MG63 (cell line): ENCODE results near the gene LAMA2. TPM values are rescaled to one million over a fixed set of nuclear protein-coding genes. Genes with fewer than 3 reads are reported as not detected.

Experiments
- DNase-seq: peaks from one replicate; pipeline ENCODE4 v3.0.0-alpha.2; 2020
- H3K27me3 ChIP-seq: fragments of 250-450 bp; sonication (Bioruptor Pico); 2 replicates; pipeline ENCODE4 v1.5.1; 2020; ENCODE audit warnings: mild to moderate bottlenecking, moderate library complexity
- H3K36me3 ChIP-seq: fragments of 250-450 bp; sonication (Bioruptor Pico); 2 replicates; pipeline ENCODE4 v1.5.1; 2020; ENCODE audit warnings: mild to moderate bottlenecking, moderate library complexity
- H3K4me3 ChIP-seq: fragments of 250-450 bp; sonication (Bioruptor Pico); 2 replicates; pipeline ENCODE4 v1.5.1; 2020; ENCODE audit warnings: mild to moderate bottlenecking, moderate library complexity
- H3K9me3 ChIP-seq: fragments of 250-450 bp; sonication (Bioruptor Pico); 2 replicates; pipeline ENCODE4 v1.5.1; 2020; ENCODE audit warnings: mild to moderate bottlenecking, moderate library complexity
- total RNA-seq: library from RNA; depleted of rRNA; stranded (reverse); fragments of >200 nt; shearing (Covaris generic); gene quantifications from 2 replicates; pipeline ENCODE4 v1.2.3, GENCODE V29; 2014; ENCODE audit warnings: low replicate concordance

LAMA2 gene
- total RNA-seq, 1 experiment from 2014 or later = 8.5 TPM

- no peak for DNase-seq
- no peaks in the 10 kb centered on the region for H3K27me3 ChIP-seq
- H3K4me3 ChIP-seq = no peak overlapping the region
- H3K36me3 ChIP-seq = no peaks in the 10 kb centered on the region
- H3K9me3 ChIP-seq = no peaks in the 10 kb centered on the region
These were observed 624.3 kb downstream of the LAMA2 start for GRCh38 chr6:129507059-129507807.

GRCh38 chr6:129507846-129508245, 624.9 kb downstream of the LAMA2 start:
- Histone ChIP-seq H3K9me3 (no peaks in the 10 kb centered on the region), H3K4me3 (no peak overlapping the region), H3K36me3 (no peaks in the 10 kb centered on the region), H3K27me3 (no peaks in the 10 kb centered on the region)
- no peak for DNase-seq

GRCh38 chr6:129508477-129509145, 625.7 kb downstream of the LAMA2 start:
- Histone ChIP-seq H3K4me3 (no peak overlapping the region), H3K9me3 (no peaks in the 10 kb centered on the region), H3K27me3 (no peaks in the 10 kb centered on the region), H3K36me3 (no peaks in the 10 kb centered on the region)
- DNase-seq = no peak

GRCh38 chr6:129510950-129511349, 628.0 kb downstream of the LAMA2 start:
- H3K27me3 ChIP-seq = no peaks in the 10 kb centered on the region
- no peaks in the 10 kb centered on the region for H3K36me3 ChIP-seq
- DNase-seq = no peak
- no peaks in the 10 kb centered on the region for H3K9me3 ChIP-seq
- no peak overlapping the region for H3K4me3 ChIP-seq

GRCh38 chr6:129513471-129513870, 630.5 kb downstream of the LAMA2 start:
- Histone ChIP-seq H3K36me3 (no peaks in the 10 kb centered on the region), H3K9me3 (no peaks in the 10 kb centered on the region), H3K4me3 (no peak overlapping the region), H3K27me3 (no peaks in the 10 kb centered on the region)
- DNase-seq = no peak

GRCh38 chr6:129515004-129515403, 632.1 kb downstream of the LAMA2 start:
- Histone ChIP-seq H3K27me3 (no peaks in the 10 kb centered on the region), H3K9me3 (no peaks in the 10 kb centered on the region), H3K4me3 (no peak overlapping the region), H3K36me3 (no peaks in the 10 kb centered on the region)
- no peak for DNase-seq

- Histone ChIP-seq H3K27me3 (no peaks in the 10 kb centered on the region), H3K9me3 (no peaks in the 10 kb centered on the region), H3K4me3 (no peak overlapping the region), H3K36me3 (no peaks in the 10 kb centered on the region)
- no peak for DNase-seq
These were observed 633.1 kb downstream of the LAMA2 start for GRCh38 chr6:129516005-129516404.

- no peaks in the 10 kb centered on the region for H3K27me3 ChIP-seq
- H3K9me3 ChIP-seq = no peaks in the 10 kb centered on the region
These were observed 633.8 kb downstream of the LAMA2 start for GRCh38 chr6:129516787-129517186.

GRCh38 chr6:129517288-129517687, 634.4 kb downstream of the LAMA2 start:
- no peaks in the 10 kb centered on the region for H3K27me3 ChIP-seq
- H3K9me3 ChIP-seq = no peaks in the 10 kb centered on the region
- DNase-seq = no peak
- no peaks in the 10 kb centered on the region for H3K36me3 ChIP-seq
- no peak overlapping the region for H3K4me3 ChIP-seq

More at GRCh38 chr6:129516787-129517186, 633.8 kb downstream of the LAMA2 start:
- Histone ChIP-seq H3K36me3 (no peaks in the 10 kb centered on the region), H3K4me3 (no peak overlapping the region)
- no peak for DNase-seq

GRCh38 chr6:129519750-129520149, 636.8 kb downstream of the LAMA2 start:
- Histone ChIP-seq H3K36me3 (no peaks in the 10 kb centered on the region), H3K4me3 (no peak overlapping the region), H3K9me3 (no peaks in the 10 kb centered on the region), H3K27me3 (no peaks in the 10 kb centered on the region)
- no peak for DNase-seq

GRCh38 chr6:129521946-129522345, 639.0 kb downstream of the LAMA2 start:
- no peak for DNase-seq
- H3K36me3 ChIP-seq = no peaks in the 10 kb centered on the region
- no peaks in the 10 kb centered on the region for H3K9me3 ChIP-seq
- no peaks in the 10 kb centered on the region for H3K27me3 ChIP-seq
- no peak overlapping the region for H3K4me3 ChIP-seq

GRCh38 chr6:129523816-129524215, 640.9 kb downstream of the LAMA2 start:
- no peak for DNase-seq
- Histone ChIP-seq H3K36me3 (no peaks in the 10 kb centered on the region), H3K9me3 (no peaks in the 10 kb centered on the region), H3K27me3 (no peaks in the 10 kb centered on the region), H3K4me3 (no peak overlapping the region)

GRCh38 chr6:129525055-129525454, 642.1 kb downstream of the LAMA2 start:
- no peak for DNase-seq

GRCh38 chr6:129534926-129535325, 652.0 kb downstream of the LAMA2 start:
- Histone ChIP-seq H3K36me3 (no peaks in the 10 kb centered on the region), H3K27me3 (no peaks in the 10 kb centered on the region)

More at GRCh38 chr6:129525055-129525454, 642.1 kb downstream of the LAMA2 start:
- Histone ChIP-seq H3K36me3 (no peaks in the 10 kb centered on the region), H3K9me3 (no peaks in the 10 kb centered on the region), H3K4me3 (no peak overlapping the region), H3K27me3 (no peaks in the 10 kb centered on the region)

GRCh38 chr6:129536271-129536670, 653.3 kb downstream of the LAMA2 start:
- DNase-seq = no peak
- no peaks in the 10 kb centered on the region for H3K9me3 ChIP-seq
- H3K36me3 ChIP-seq = no peaks in the 10 kb centered on the region

More at GRCh38 chr6:129534926-129535325, 652.0 kb downstream of the LAMA2 start:
- Histone ChIP-seq H3K9me3 (no peaks in the 10 kb centered on the region), H3K4me3 (no peak overlapping the region)
- DNase-seq = no peak

GRCh38 chr6:129539032-129539431, 656.1 kb downstream of the LAMA2 start:
- DNase-seq = no peak
- H3K36me3 ChIP-seq = no peaks in the 10 kb centered on the region
- H3K4me3 ChIP-seq = no peak overlapping the region
- H3K27me3 ChIP-seq = no peaks in the 10 kb centered on the region
- no peaks in the 10 kb centered on the region for H3K9me3 ChIP-seq

More at GRCh38 chr6:129536271-129536670, 653.3 kb downstream of the LAMA2 start:
- H3K27me3 ChIP-seq = no peaks in the 10 kb centered on the region
- H3K4me3 ChIP-seq = no peak overlapping the region

- Histone ChIP-seq H3K36me3 (no peaks in the 10 kb centered on the region; the same call in 1 of the 2 replicates), H3K4me3 (no peak overlapping the region), H3K27me3 (no peaks in the 10 kb centered on the region), H3K9me3 (peaks cover 4% of the 10 kb centered on the region; the same call in 1 of the 2 replicates)
- DNase-seq = no peak
These were observed 659.8 kb downstream of the LAMA2 start for GRCh38 chr6:129542705-129543104.

- H3K4me3 ChIP-seq = no peak overlapping the region
- no peaks in the 10 kb centered on the region for H3K27me3 ChIP-seq
- H3K36me3 ChIP-seq = no peaks in the 10 kb centered on the region; the same call in 1 of the 2 replicates
- no peak for DNase-seq
- peaks cover 4% of the 10 kb centered on the region; the same call in 1 of the 2 replicates for H3K9me3 ChIP-seq
These were observed 661.0 kb downstream of the LAMA2 start for GRCh38 chr6:129543981-129544380.
